GM19238 (cell line): ENCODE measurements around the gene TMEM44.

ENCODE experiments used
- DNase-seq: peaks from one replicate; pipeline ENCODE4 v3.0.0; 2011; ENCODE audit warnings: low spot score; ENCODE audit not compliant: insufficient read length

TMEM44 gene

GRCh38 chr3:194633349-194634004 lies at the start of gene TMEM44:
TSS of gene TMEM44 (minus strand) at chr3:194633419. CDS start at chr3:194633215, 204 bp downstream.
- DNase-seq, result peak; percentile 76

- peak; percentile 70 for DNase-seq
Measured at GRCh38 chr3:194682694-194683310, 49.6 kb upstream of the TMEM44 start.

- DNase-seq, result no peak
Measured at GRCh38 chr3:194682189-194682693, 49.0 kb upstream of the TMEM44 start.

GRCh38 chr3:194680888-194681615 lies 47.8 kb upstream of the TMEM44 start:
- no peak for DNase-seq

GRCh38 chr3:194676471-194676870 lies 43.3 kb upstream of the TMEM44 start:
- DNase-seq, result no peak

GRCh38 chr3:194675680-194676079 lies 42.5 kb upstream of the TMEM44 start:
- no peak for DNase-seq

GRCh38 chr3:194675081-194675640 lies 41.9 kb upstream of the TMEM44 start:
- no peak for DNase-seq

GRCh38 chr3:194673761-194674160 lies 40.5 kb upstream of the TMEM44 start:
- DNase-seq, result no peak

- no peak for DNase-seq
Measured at GRCh38 chr3:194672876-194673275, 39.7 kb upstream of the TMEM44 start.

- DNase-seq, result peak; percentile 77
Measured at GRCh38 chr3:194671900-194672808, 38.9 kb upstream of the TMEM44 start, which contains the start of gene LSG1. TSS of gene LSG1 (minus strand) at chr3:194672191. CDS start at chr3:194672162, 29 bp downstream.

- no peak for DNase-seq
Measured at GRCh38 chr3:194671511-194671899, 38.3 kb upstream of the TMEM44 start.

GRCh38 chr3:194667363-194667762 lies 34.1 kb upstream of the TMEM44 start:
- no peak for DNase-seq

- no peak for DNase-seq
Measured at GRCh38 chr3:194664857-194665256, 31.6 kb upstream of the TMEM44 start.

- DNase-seq, result no peak
Measured at GRCh38 chr3:194661946-194662345, 28.7 kb upstream of the TMEM44 start.

GRCh38 chr3:194661374-194661773 lies 28.2 kb upstream of the TMEM44 start:
- DNase-seq, result no peak

- no peak for DNase-seq
Measured at GRCh38 chr3:194659778-194660177, 26.6 kb upstream of the TMEM44 start.

GRCh38 chr3:194658477-194659242 lies 25.4 kb upstream of the TMEM44 start:
- DNase-seq, result no peak

GRCh38 chr3:194657439-194657838 lies 24.2 kb upstream of the TMEM44 start:
- no peak for DNase-seq

GRCh38 chr3:194654443-194654842 lies 21.2 kb upstream of the TMEM44 start:
- DNase-seq, result peak; percentile 23

GRCh38 chr3:194647747-194648146 lies 14.5 kb upstream of the TMEM44 start:
- DNase-seq, result no peak
